ENCODE data around the gene DMRT2.

- no peak for TF ChIP-seq EZH2 (IDR thresholded peaks at IDR 0.05)
- TF ChIP-seq POLR2AphosphoS5 (IDR thresholded peaks at IDR 0.05; ENCODE audit: borderline replicate concordance, low read depth, low read length), result no peak
- TF ChIP-seq FOXP2 (optimal IDR thresholded peaks at IDR 0.05; ENCODE audit: control extremely low read depth, extremely low read length, insufficient read depth), result no peak
Observed at GRCh38 chr9:1087120-1087881, 37.1 kb downstream of the DMRT2 start.

Data from SK-N-MC (cell line).